NCI-H82 treated with DMSO at 0.1 percent for 48 hours (cell line): ENCODE results near the gene TIGD6.

ENCODE experiments used
- DNase-seq: peaks from one replicate; lab custom pipeline; 2025; ENCODE audit not compliant: unreplicated experiment; lab: John Stamatoyannopoulos, UW

The TIGD6 gene

DNA sequence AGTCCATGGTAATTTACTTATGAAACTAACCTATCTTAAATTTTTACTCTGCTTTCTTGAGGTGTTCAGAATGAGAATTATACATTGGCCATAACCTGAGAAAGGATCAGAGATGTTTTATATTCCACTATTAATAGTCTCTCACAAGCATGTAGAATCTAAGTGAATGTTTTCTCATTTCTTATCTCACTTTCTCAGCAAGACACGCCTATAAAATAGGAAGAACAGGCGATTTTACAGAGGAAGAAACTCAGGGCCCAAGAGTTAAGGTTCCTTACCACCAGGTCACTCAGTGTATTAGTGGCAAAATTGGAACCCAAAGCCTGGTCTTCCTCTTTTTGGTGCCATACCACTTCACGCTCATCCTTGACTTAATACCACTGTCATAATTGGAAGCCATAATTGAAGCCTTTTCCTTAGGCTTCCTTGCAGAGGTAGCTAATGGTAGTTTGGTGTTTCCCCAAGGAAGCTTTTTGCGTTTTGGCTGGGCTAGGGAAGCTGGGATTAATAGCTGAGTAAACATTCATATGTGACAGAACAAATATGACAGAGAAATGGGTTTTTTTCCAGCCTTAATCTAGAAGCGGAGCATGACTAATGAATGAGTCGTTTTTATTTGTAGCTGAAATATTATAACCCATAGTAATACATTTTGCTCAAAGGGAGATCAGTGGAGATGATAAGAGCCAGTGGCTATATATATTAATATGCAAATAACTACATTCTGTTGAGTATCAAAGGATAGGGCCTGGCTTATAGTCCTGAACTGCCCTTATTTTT, 17.0 kb upstream of the TIGD6 start:
- DNase-seq: no peak

- DNase-seq: no peak
These were observed 16.1 kb upstream of the TIGD6 start for GRCh38 chr5:150016537-150016936.

GRCh38 chr5:150015415-150015814, 15.0 kb upstream of the TIGD6 start:
- DNase-seq: no peak

- DNase-seq: no peak
These were observed 14.0 kb upstream of the TIGD6 start for GRCh38 chr5:150014456-150014855.

DNA sequence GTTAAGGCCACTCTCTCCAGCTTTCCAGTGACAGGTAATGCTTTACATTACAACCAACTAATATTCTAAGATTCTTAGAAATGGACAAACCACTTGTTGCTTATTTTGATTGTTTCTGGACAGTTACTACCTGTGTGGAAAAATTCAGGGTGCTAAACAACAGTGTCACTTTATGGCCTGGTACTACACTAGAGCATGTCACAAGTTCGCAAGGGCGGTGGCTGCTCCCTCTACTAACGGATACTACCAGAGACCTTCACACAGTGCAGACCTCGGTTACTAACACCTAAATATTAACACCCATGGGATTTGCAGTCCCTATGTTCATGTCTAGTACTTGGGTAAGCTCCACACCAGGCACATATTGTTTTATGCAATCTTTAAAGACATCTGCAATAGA, 13.5 kb upstream of the TIGD6 start:
- DNase-seq: no peak

DNA sequence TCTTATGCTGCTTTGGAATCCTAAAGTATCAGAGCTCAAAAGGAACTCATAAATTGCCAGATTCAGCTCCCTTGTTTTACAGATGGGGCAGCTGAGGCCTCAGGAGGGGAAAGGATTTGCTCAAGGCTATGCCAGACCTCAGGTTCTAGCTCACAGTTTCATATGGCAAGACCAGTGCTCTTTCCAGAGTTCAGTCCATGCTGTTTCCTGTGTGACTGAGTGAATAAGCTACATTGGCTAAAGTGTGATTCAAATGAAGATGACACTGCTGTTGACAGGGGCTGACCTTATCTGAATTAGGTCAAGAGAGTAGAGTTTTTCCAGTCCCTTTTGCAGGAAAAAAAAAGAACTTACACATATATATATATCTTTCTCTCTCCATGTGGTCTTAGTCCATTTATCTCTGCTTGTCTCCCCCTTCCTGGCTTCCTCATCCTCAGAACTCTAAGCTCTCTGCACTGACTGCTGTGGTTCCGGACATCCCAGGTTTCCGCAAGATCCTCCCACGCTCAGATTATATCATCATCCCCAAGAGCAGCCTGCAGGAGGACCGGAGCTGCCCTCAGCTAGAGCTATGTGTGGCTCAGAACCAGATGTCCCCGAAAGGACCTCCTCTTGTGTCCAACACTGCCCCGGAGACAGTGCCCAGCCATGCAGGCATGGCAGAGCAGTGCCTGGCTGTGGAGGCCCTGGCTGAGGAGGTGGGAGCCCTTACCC, 9.4 kb upstream of the TIGD6 start:
- no peak for DNase-seq

DNA sequence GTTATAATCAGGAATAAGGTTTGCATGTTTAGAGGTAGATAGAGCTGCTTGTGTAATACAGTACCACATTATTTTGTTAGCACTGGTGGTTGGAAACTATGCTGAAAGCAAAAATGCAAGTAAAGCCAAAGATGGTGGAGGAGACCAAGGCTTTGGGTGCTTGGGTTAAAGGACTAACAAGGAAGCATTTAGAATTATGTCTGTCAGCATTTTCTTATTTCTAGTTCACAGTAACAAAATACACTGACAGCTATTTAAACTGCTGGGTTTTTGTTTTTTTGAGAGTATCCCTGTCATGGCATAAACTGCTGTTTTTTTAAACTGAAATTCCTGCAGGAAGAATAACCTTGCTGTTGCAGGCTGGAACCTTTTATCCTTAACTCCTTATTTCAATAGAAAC, 6.6 kb upstream of the TIGD6 start:
- DNase-seq: no peak

DNA sequence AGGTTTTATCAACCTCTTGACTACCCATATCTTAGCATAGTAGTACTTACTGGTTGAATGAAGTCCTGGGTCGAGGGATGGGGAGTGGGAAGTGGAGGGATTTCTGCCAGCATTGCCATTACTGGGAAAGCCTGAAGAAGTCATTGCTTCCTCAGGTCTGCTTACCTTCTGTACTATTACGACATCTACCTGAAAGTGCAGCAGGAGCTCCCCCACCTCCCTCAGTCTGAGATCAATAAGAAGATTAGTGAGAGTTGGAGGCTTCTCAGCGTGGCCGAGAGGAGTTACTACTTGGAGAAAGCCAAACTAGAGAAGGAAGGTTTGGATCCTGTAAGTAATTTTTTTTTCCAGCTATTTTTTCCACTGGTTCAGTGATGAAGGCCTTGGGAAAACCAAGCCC, 5.9 kb upstream of the TIGD6 start:
- no peak for DNase-seq

- DNase-seq: no peak
These were observed 1.4 kb upstream of the TIGD6 start for GRCh38 chr5:150001660-150002486.

GRCh38 chr5:150000990-150001659, 671 bp upstream of the TIGD6 start:
- DNase-seq: no peak

DNA sequence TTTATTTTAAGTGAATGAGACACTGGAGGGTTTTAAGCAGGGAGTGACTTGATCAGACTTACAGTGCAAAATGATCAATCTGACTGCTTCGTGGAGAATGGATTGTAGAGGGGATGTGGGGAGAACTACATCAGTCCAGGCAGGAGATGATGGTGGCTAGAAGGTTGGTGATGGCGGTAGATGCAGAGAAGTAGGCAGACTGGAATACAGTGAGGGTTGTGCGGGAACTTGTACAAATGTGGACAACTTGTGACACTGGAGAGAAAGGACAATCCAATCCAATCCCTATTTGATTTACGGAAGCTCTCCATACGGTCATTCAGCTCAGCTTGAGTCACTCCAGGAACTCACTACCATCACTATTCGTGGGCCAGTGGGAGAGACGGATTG, 593 bp downstream of the TIGD6 start:
- no peak for DNase-seq

GRCh38 chr5:149999359-149999758, 1.1 kb downstream of the TIGD6 start:
- DNase-seq: no peak

DNA sequence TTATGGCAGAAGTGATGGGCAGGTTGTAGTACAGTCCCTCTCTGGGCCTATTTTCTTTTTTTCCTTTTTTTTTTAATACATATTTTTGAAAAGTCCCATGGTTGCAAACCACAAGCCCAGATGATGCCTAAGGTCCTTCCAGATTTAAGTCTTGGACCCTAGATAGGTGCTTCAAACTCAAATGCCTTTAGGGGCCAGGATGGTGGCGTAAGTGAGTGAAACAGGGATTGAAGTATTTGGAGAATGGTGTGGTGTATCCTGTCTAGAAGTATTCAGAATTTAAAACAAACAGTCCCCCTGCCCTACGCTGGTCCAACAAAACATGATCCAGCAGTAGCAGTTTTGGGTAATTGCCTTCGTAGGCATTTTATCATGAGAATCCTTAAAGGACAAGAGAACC, 2.2 kb downstream of the TIGD6 start:
- no peak for DNase-seq

GRCh38 chr5:149996205-149996890, 4.1 kb downstream of the TIGD6 start:
- DNase-seq: no peak

DNA sequence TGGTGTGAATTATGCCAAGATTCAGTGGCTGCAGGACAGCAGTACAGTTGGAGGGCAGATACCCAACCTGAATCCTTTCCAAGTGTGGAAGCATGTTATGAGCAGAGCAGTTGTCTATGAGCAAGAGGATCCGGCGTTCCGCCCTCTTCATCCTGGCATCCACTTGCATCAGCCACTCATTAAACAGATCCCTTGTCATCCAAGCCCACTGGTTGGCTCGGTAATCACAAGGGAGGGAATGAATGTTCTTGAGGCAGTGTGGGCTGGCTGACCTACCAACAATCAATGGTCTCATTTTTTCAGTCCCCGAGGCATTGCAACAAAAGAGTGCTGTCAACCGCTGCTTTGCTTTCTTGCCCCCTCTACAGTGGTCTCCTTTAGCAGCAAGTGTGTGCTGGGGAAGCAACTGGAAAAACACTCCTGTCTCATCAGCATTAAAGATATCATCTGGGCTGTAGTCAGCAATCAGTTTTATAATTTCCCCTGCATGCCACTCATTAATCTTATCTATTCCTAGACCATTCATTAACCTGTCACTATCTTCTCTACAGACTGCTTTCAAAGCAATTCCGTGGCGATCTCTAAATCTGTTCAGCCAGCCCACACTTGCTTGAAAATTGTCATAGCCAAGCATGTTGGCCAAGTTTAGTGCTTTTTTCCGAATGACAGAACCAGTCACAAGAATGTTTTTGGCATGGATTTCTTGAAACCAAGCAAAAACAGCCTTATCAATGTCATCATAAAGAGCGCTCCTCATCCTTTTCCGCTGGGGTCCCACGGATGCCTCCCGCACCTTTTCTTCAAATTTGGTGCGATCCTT, 4.9 kb downstream of the TIGD6 start:
- no peak for DNase-seq

- DNase-seq: no peak
These were observed 7.0 kb downstream of the TIGD6 start for GRCh38 chr5:149993471-149993870.

DNA sequence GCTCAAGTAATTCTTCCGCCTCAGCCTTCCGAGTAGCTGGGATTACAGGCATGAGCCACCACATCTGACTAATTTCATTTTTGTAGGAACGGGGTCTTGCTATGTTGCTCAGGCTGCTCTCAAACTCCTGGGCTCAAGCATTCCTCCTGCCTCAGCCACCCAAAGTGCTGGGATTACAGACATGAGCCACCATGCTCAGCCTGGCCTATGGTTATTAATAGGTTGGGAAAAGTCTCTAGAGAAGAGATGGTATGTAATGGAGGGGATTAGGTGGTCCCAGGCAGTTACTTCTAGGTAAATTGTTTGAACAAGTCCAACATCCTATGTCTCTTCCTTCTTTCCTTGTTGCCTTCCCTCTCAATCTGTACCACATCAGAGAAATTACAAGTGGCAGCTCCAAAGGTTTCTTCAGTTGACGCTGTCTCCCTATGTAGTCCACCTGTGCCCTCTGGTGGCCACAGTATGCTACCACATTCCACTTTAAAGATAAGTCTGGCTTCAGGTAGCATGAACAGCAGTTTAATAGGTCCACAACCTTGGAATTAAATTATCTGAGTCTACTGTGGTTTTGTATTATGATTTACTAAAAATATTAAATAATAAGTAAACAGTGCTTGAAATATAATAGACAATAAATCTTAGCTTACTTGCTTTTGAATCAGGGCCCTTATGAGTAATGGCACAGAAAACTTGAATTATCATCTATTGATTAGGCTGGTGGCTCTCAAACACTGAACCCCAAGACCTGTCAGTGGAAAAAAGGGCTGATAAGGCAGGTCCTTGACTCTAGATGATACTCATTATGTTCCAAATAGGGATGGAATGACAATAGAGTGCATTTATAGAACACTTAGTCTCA, 9.7 kb downstream of the TIGD6 start:
- DNase-seq: peak; percentile 48

- no peak for DNase-seq
These were observed 12.3 kb downstream of the TIGD6 start for GRCh38 chr5:149988126-149988525.

DNA sequence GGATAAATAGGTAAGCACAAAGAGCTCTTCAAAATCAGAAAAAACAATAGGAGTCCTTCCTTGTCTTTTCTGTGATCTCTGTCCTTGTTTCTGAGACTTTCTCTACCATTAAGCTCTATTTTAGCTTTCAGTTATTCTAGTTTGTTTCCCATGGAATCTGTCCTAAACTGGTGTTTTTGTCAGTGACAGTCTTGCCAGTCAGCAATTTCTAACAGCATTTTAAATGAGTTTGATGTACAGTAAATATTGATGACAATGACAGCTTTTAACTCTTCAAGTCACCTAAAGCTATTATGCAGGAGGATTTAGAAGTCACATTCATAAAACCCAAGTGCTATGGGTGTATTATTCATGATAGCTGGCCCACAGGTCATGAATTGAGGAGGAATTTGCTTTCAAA, 17.9 kb downstream of the TIGD6 start:
- no peak for DNase-seq
